Mesenchymal stem cell (in vitro differentiated cells and primary cell): ENCODE measurements around the gene ACVR2A.

ENCODE experiments used
- DNase-seq: peaks from one replicate; pipeline ENCODE4 v3.0.0-alpha.2; 2013
- H2AFZ ChIP-seq: one replicate; pipeline ENCODE4 v1.6.1; 2013; ENCODE audit warnings: low read depth, mild to moderate bottlenecking, control low read depth, inconsistent platforms, low read length, moderate library complexity
- H2AK5ac ChIP-seq: 2 replicates; pipeline ENCODE4 v1.6.1; 2013; ENCODE audit warnings: low read length, moderate library complexity, mild to moderate bottlenecking, inconsistent platforms; ENCODE audit not compliant: severe bottlenecking
- H2BK120ac ChIP-seq: one replicate; pipeline ENCODE4 v1.6.1; 2013; ENCODE audit warnings: low read depth, mild to moderate bottlenecking, inconsistent platforms, low read length, moderate library complexity
- H2BK12ac ChIP-seq, 2 experiments: one replicate each; pipeline ENCODE4 v1.6.1; 2013; ENCODE audit warnings: inconsistent platforms in 2 of 2, low read length in 2 of 2, mild to moderate bottlenecking in 2 of 2, moderate library complexity in 2 of 2, control low read depth in 1 of 2
- H2BK15ac ChIP-seq: one replicate; pipeline ENCODE4 v1.6.1; 2013; ENCODE audit warnings: mild to moderate bottlenecking, low read depth, inconsistent platforms; ENCODE audit not compliant: poor library complexity, severe bottlenecking
- H2BK5ac ChIP-seq: 2 replicates; pipeline ENCODE4 v1.6.1; 2013; ENCODE audit warnings: low read depth, mild to moderate bottlenecking, low read length, control low read depth, inconsistent platforms; ENCODE audit not compliant: poor library complexity, severe bottlenecking
- H3K14ac ChIP-seq, 2 experiments: one replicate each; pipeline ENCODE4 v1.6.1; 2013; ENCODE audit warnings: inconsistent platforms in 2 of 2, low read length in 2 of 2, control low read depth in 1 of 2, mild to moderate bottlenecking in 1 of 2, moderate library complexity in 1 of 2
- H3K18ac ChIP-seq, 2 experiments: one replicate each; pipeline ENCODE4 v1.6.1; 2013; ENCODE audit warnings: inconsistent platforms in 2 of 2, low read length in 2 of 2, control low read depth in 1 of 2, low read depth in 1 of 2, mild to moderate bottlenecking in 1 of 2
- H3K23ac ChIP-seq, 2 experiments: one replicate each; pipeline ENCODE4 v1.6.1; 2013; ENCODE audit warnings: inconsistent platforms in 2 of 2, low read length in 2 of 2, mild to moderate bottlenecking in 2 of 2, moderate library complexity in 2 of 2, control low read depth in 1 of 2
- H3K27ac ChIP-seq: 2 replicates; pipeline ENCODE4 v1.5.1; 2013; ENCODE audit warnings: mild to moderate bottlenecking, moderate library complexity, low read length, control low read depth, inconsistent platforms; ENCODE audit not compliant: poor library complexity, severe bottlenecking
- H3K27me3 ChIP-seq, 2 experiments: 2 replicates each; pipeline versions ENCODE4 v1.6.1 to v1.7.0; 2013; ENCODE audit warnings: low read length in 2 of 2, mild to moderate bottlenecking in 2 of 2, moderate library complexity in 2 of 2, control low read depth in 1 of 2, inconsistent platforms in 1 of 2; ENCODE audit not compliant: control insufficient read depth in 1 of 2, insufficient read depth in 1 of 2
- H3K36me3 ChIP-seq, 2 experiments: 2 replicates each; pipeline versions ENCODE4 v1.6.1 to v1.7.0; 2013; ENCODE audit warnings: low read length in 2 of 2, control low read depth in 1 of 2, inconsistent platforms in 1 of 2, low read depth in 1 of 2, mild to moderate bottlenecking in 1 of 2; ENCODE audit not compliant: insufficient read depth in 2 of 2, control insufficient read depth in 1 of 2
- H3K4ac ChIP-seq, 2 experiments: one replicate each; pipeline ENCODE4 v1.6.1; 2013; ENCODE audit warnings: inconsistent platforms in 2 of 2, low read length in 2 of 2, mild to moderate bottlenecking in 2 of 2, moderate library complexity in 2 of 2, control low read depth in 1 of 2, low read depth in 1 of 2
- H3K4me1 ChIP-seq: 2 replicates; pipeline ENCODE4 v1.6.1; 2013; ENCODE audit warnings: low read depth, low read length, control low read depth; ENCODE audit not compliant: control insufficient read depth, insufficient read depth
- H3K4me2 ChIP-seq: 2 replicates; pipeline ENCODE4 v1.6.1; 2013; ENCODE audit warnings: low read length, mild to moderate bottlenecking, inconsistent platforms; ENCODE audit not compliant: poor library complexity, severe bottlenecking
- H3K4me3 ChIP-seq, 2 experiments: 2 replicates each; pipeline versions ENCODE4 v1.5.1 to v1.7.0; 2013; ENCODE audit warnings: low read length in 2 of 2, mild to moderate bottlenecking in 2 of 2, control low read depth in 1 of 2, low read depth in 1 of 2; ENCODE audit not compliant: insufficient read depth in 1 of 2
- H3K79me1 ChIP-seq: replicated peaks from 2 replicates; pipeline ENCODE4 v1.6.1; 2013; ENCODE audit warnings: mild to moderate bottlenecking, control low read depth, low read length, inconsistent platforms; ENCODE audit not compliant: poor library complexity, severe bottlenecking
- H3K9ac ChIP-seq: 2 replicates; pipeline ENCODE4 v1.7.0; 2013; ENCODE audit warnings: mild to moderate bottlenecking, low read length, moderate library complexity
- H3K9me3 ChIP-seq: 2 replicates; pipeline ENCODE4 v1.7.0; 2013; ENCODE audit warnings: mild to moderate bottlenecking, low read length; ENCODE audit not compliant: control insufficient read depth
- H4K8ac ChIP-seq: one replicate; pipeline ENCODE4 v1.6.1; 2013; ENCODE audit warnings: inconsistent platforms, mild to moderate bottlenecking, low read length, moderate library complexity
- H4K91ac ChIP-seq: one replicate; pipeline ENCODE4 v1.6.1; 2013; ENCODE audit warnings: mild to moderate bottlenecking, low read length, inconsistent platforms
- WGBS: methylation state at CpG from one replicate; pipeline ENCODE4 v1.1.7; 2013; ENCODE audit warnings: mixed read lengths; 5-methylcytosine and 5-hydroxymethylcytosine counted together

The ACVR2A gene

DNA sequence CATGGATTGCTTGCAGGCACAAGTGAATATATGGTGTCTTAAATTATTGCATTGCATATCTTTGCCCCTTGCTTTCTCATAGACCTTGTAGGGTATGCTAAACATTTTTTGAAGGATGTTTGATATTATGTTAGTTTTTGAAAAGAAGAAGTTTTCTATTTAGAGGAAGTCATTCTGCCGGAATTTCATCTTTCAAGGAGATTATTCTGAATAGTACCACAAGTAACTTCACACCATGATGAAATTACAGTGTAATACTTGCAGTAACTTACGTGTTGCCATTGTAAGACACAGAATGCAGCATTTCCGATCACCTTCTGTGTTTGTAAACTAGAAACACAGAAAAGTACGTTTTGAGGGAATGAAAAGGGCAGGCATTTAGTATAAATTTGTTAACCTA lies 71.9 kb downstream of the ACVR2A start:
- H2BK12ac ChIP-seq: no peak overlapping the region
- no peak overlapping the region for H2BK5ac ChIP-seq
- H4K91ac ChIP-seq: no peak overlapping the region
- peaks cover 3% of the 10 kb centered on the region for H3K79me1 ChIP-seq
- H3K9me3 ChIP-seq: no peaks in the 10 kb centered on the region
- no peak overlapping the region for H2BK120ac ChIP-seq
- no peak overlapping the region for H3K4me2 ChIP-seq
- H2AFZ ChIP-seq: no peak overlapping the region
- H3K18ac ChIP-seq: no peak overlapping the region
- H3K27me3 ChIP-seq: no peaks in the 10 kb centered on the region
- no peak overlapping the region for H2BK15ac ChIP-seq
- no peak overlapping the region for H4K8ac ChIP-seq
- 100% methylated on average over 2 of the region's 4 CpGs for WGBS
- H2AK5ac ChIP-seq: no peak overlapping the region
- no peak overlapping the region for H3K4me3 ChIP-seq
- no peak overlapping the region for H3K27ac ChIP-seq
- H3K4me1 ChIP-seq: no peaks in the 10 kb centered on the region
- no peak overlapping the region for H3K23ac ChIP-seq
- no peak overlapping the region for H3K14ac ChIP-seq
- DNase-seq: no peak
- H3K9ac ChIP-seq: no peak overlapping the region
- H3K36me3 ChIP-seq: peaks cover 3 to 63% of the 10 kb centered on the region in 2 experiments
- H3K4ac ChIP-seq: no peak overlapping the region

DNA sequence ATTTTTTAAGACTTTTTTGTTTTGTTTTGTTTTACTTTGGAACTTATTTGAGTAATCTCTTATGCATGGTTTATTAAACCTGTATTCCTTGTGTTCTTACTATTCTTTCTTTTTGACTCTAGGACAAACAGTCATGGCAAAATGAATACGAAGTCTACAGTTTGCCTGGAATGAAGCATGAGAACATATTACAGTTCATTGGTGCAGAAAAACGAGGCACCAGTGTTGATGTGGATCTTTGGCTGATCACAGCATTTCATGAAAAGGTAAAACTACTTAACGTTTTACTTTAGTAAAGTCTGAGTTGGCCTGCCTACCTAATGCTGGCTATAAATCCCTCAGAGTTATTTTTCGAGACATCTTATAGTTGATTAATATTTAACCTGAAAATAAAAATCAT lies 72.3 kb downstream of the ACVR2A start:
- peaks cover 3 to 68% of the 10 kb centered on the region in 2 experiments for H3K36me3 ChIP-seq
- no peak overlapping the region for H2BK12ac ChIP-seq
- no peak for DNase-seq
- H2BK5ac ChIP-seq: no peak overlapping the region
- no peak overlapping the region for H2AK5ac ChIP-seq
- H3K4me3 ChIP-seq: no peak overlapping the region
- no peaks in the 10 kb centered on the region for H3K27me3 ChIP-seq
- no peak overlapping the region for H2BK120ac ChIP-seq
- no peak overlapping the region for H4K91ac ChIP-seq
- no peak overlapping the region for H2BK15ac ChIP-seq
- no peak overlapping the region for H3K23ac ChIP-seq
- no peak overlapping the region for H3K4me2 ChIP-seq
- no peak overlapping the region for H3K4ac ChIP-seq
- 87% methylated on average over 2 of the region's 4 CpGs for WGBS
- H3K9me3 ChIP-seq: no peaks in the 10 kb centered on the region
- no peak overlapping the region for H2AFZ ChIP-seq
- no peak overlapping the region for H3K9ac ChIP-seq
- no peak overlapping the region for H4K8ac ChIP-seq
- H3K14ac ChIP-seq: no peak overlapping the region
- H3K79me1 ChIP-seq: peaks cover 3% of the 10 kb centered on the region
- no peak overlapping the region for H3K18ac ChIP-seq
- H3K4me1 ChIP-seq: no peaks in the 10 kb centered on the region
- H3K27ac ChIP-seq: no peak overlapping the region

DNA sequence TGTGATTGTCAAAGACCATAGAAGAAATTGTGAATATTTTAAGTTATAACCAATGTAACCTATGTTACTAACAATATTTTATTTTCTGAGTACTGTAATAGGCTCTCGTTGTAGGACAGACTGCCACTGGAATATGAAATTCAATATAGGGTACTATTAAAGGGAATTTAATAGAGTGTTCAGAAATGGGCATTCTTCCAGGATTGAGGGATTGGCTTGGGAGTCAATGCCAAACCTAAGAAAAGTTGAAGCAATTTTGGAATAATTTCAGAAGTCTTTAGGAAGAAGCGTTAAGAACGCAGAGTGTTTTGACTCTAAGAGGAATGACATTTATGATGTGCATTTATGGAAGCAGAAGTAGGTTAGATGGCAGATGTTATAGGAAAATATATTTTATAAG lies 79.0 kb downstream of the ACVR2A start:
- Histone ChIP-seq H3K4ac (no peak overlapping the region), H3K79me1 (no peaks in the 10 kb centered on the region)
- 98% methylated on average over 3 of the region's 3 CpGs for WGBS

DNA sequence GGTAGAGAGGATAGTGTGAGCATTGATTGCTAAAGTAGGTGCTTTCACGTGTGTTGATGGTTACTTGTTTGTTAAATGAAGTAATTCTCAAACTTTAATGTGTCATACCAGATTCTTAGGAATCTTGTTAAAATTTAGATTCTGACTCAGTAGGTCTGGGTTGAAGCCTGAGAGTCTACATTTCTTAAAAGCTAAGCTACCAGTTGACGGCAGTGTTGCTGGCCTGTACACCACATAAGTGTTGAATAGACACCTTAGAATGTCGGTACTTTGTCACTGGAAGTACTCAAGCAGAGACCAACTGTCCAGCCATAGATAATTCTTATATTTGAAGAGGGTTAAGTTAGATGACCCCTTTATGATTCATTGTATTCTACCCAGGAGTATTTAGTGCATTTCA lies 79.8 kb downstream of the ACVR2A start:
- Histone ChIP-seq H4K91ac (no peak overlapping the region), H2AFZ (no peak overlapping the region), H3K23ac (no peak overlapping the region), H3K4me3 (no peak overlapping the region), H3K9me3 (no peaks in the 10 kb centered on the region), H3K4me2 (no peak overlapping the region), H4K8ac (no peak overlapping the region), H3K14ac (no peak overlapping the region), H2BK120ac (no peak overlapping the region), H2BK12ac (no peak overlapping the region), H3K27me3 (no peaks in the 10 kb centered on the region), H3K4me1 (no peaks in the 10 kb centered on the region), H3K18ac (no peak overlapping the region), H3K79me1 (no peaks in the 10 kb centered on the region), H3K27ac (no peak overlapping the region), H2BK5ac (no peak overlapping the region), H3K9ac (no peak overlapping the region), H2BK15ac (no peak overlapping the region), H3K4ac (no peak overlapping the region), H3K36me3 (peaks cover 3 to 80% of the 10 kb centered on the region in 2 experiments), H2AK5ac (no peak overlapping the region)
- 84% methylated on average over 2 of the region's 3 CpGs for WGBS
- DNase-seq: no peak

More for the DNA sequence above, 79.0 kb downstream of the ACVR2A start:
- Histone ChIP-seq H3K4me1 (no peaks in the 10 kb centered on the region), H3K36me3 (peaks cover 3 to 86% of the 10 kb centered on the region in 2 experiments), H2BK12ac (no peak overlapping the region), H2AFZ (no peak overlapping the region), H4K91ac (no peak overlapping the region), H2AK5ac (no peak overlapping the region), H3K27ac (no peak overlapping the region), H3K4me3 (no peak overlapping the region), H3K23ac (no peak overlapping the region), H3K18ac (no peak overlapping the region), H3K14ac (no peak overlapping the region), H3K4me2 (no peak overlapping the region), H3K9me3 (no peaks in the 10 kb centered on the region), H4K8ac (no peak overlapping the region), H3K27me3 (no peaks in the 10 kb centered on the region), H2BK15ac (no peak overlapping the region), H3K9ac (no peak overlapping the region), H2BK120ac (no peak overlapping the region), H2BK5ac (no peak overlapping the region)
- no peak for DNase-seq
